GF-D8 (cell line): Measurements from ENCODE around the gene SH3BP5L.

Source experiments
- DNase-seq: peaks from one replicate; lab custom pipeline; 2025; lab: John Stamatoyannopoulos, UW

The SH3BP5L gene

GRCh38 chr1:248776991-248777390, 48.7 kb downstream of the SH3BP5L start:
- no peak for DNase-seq

- DNase-seq, result no peak
These were observed 50.3 kb downstream of the SH3BP5L start for GRCh38 chr1:248775441-248775840.
